A673 (cell line): Measurements from ENCODE around the gene PDXDC1.

Source experiments
- CTCF ChIP-seq: fragments of 300-800, 200-600 bp; sonication (generic); conservative IDR thresholded peaks from 2 replicates; pipeline ENCODE4 v1.5.1; 2017; ENCODE audit warnings: low read depth, mild to moderate bottlenecking, antibody characterized with exemption, low read length, moderate library complexity, mixed read lengths
- EZH2 ChIP-seq: fragments of 200-600 bp; sonication (generic); IDR thresholded peaks from 2 replicates; pipeline ENCODE4 v1.6.1; 2017; ENCODE audit warnings: borderline replicate concordance, low read depth, mild to moderate bottlenecking, mixed read lengths, antibody characterized with exemption, low read length; ENCODE audit not compliant: poor library complexity, severe bottlenecking

- TF ChIP-seq CTCF (no peak), EZH2 (no peak)
Measured at GRCh38 chr16:14965328-14965727, 9.5 kb upstream of the PDXDC1 start.
